ENCODE data around the gene TMEM62. TPM values are rescaled to one million over a fixed set of nuclear protein-coding genes. Genes with fewer than 3 reads are reported as not detected.

Gene TMEM62
- total RNA-seq, 1 donor from 2014 or later: 26.2 TPM

DNA sequence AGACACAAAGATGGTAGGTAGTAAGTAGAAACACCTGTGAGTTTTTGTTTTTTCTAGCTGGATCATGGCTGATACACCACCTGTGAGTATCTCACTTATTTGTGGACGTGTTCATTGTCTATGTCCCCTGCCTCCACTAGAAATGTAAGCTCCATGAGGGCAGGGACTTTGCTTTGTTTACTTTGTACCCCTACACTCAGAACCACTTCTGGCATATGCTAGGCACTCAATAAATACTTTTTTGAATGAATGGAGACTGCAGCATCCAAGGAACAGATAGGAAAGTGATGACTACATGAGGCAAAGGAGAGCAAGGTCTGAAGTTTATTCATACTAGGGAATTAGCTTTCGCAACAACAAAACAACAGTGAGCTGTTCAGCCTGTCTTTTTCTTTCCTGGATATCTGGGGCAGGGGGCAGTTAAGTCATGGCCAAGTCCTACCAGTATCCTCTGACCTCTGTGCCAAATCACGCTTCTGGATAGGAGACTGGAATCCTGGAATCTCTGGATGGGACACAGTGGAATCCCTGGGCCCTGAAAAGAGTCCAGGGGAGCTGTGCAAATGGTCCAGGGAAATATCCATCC, 99.0 kb downstream of the TMEM62 start:
- TF ChIP-seq, protein P1, sequence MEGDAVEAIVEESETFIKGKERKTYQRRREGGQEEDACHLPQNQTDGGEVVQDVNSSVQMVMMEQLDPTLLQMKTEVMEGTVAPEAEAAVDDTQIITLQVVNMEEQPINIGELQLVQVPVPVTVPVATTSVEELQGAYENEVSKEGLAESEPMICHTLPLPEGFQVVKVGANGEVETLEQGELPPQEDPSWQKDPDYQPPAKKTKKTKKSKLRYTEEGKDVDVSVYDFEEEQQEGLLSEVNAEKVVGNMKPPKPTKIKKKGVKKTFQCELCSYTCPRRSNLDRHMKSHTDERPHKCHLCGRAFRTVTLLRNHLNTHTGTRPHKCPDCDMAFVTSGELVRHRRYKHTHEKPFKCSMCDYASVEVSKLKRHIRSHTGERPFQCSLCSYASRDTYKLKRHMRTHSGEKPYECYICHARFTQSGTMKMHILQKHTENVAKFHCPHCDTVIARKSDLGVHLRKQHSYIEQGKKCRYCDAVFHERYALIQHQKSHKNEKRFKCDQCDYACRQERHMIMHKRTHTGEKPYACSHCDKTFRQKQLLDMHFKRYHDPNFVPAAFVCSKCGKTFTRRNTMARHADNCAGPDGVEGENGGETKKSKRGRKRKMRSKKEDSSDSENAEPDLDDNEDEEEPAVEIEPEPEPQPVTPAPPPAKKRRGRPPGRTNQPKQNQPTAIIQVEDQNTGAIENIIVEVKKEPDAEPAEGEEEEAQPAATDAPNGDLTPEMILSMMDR (IDR thresholded peaks at IDR 0.05): no peak
- Histone ChIP-seq H3K27ac (no peak overlapping the region), H3K4me3 (no peak overlapping the region), H3K36me3 (no peaks in the 10 kb centered on the region), H3K9me3 (no peaks in the 10 kb centered on the region), H3K27me3 (ENCODE audit: low read depth) (no peaks in the 10 kb centered on the region), H3K4me1 (no peaks in the 10 kb centered on the region)
- ATAC-seq: no peak
- no peak for DNase-seq
- intact Hi-C loops (cut with DNase I): no loop called here

Other genes with a start within 250 kb of the TMEM62 start
- 19.1 TPM for gene TTBK2, start 212.8 kb upstream of the TMEM62 start, total RNA-seq
- gene UBR1, start 27.5 kb upstream of the TMEM62 start, total RNA-seq: 32.5 TPM
- 71.0 TPM for gene CCNDBP1, start 51.8 kb downstream of the TMEM62 start, total RNA-seq
- gene EPB42, start 87.4 kb downstream of the TMEM62 start, total RNA-seq: not detected
- gene TGM5, start 133.3 kb downstream of the TMEM62 start, total RNA-seq: 0.32 TPM
- not detected for gene TGM7, start 168.7 kb downstream of the TMEM62 start, total RNA-seq
- gene LCMT2, start 197.0 kb downstream of the TMEM62 start, total RNA-seq: 6.9 TPM
- gene ZSCAN29, start 237.5 kb downstream of the TMEM62 start, total RNA-seq: 24.3 TPM
- gene TUBGCP4, start 237.5 kb downstream of the TMEM62 start, total RNA-seq: 21.6 TPM

Data from lower lobe of right lung (tissue), 2 donors.